ENCODE data around the gene LIAS.
"Not testable (repeated sequence)": the region's sequence is repeated elsewhere in the genome, so short reads cannot be mapped to it uniquely, and the experiment has no call there.

LIAS gene

GRCh38 chr4:39502019-39502663 lies 43.3 kb downstream of the LIAS start:
- FAIRE-seq: peak; percentile 49

GRCh38 chr4:39502664-39503035 lies 43.8 kb downstream of the LIAS start:
- FAIRE-seq: not testable (repeated sequence)

GRCh38 chr4:39504538-39504937 lies 45.7 kb downstream of the LIAS start:
- FAIRE-seq: no peak

GRCh38 chr4:39505581-39505980 lies 46.7 kb downstream of the LIAS start:
- FAIRE-seq: no peak

GRCh38 chr4:39510348-39510929 lies 51.6 kb downstream of the LIAS start:
- no peak for FAIRE-seq

GRCh38 chr4:39514266-39514665 lies 55.4 kb downstream of the LIAS start:
- not testable (repeated sequence) for FAIRE-seq

GRCh38 chr4:39514888-39515401 lies 56.1 kb downstream of the LIAS start:
- FAIRE-seq: peak; percentile 100

GRCh38 chr4:39515669-39516401 lies 57.0 kb downstream of the LIAS start:
- FAIRE-seq: not testable (repeated sequence)

GRCh38 chr4:39516407-39516966 lies 57.6 kb downstream of the LIAS start:
- FAIRE-seq: no peak

GRCh38 chr4:39518484-39518883 lies 59.6 kb downstream of the LIAS start:
- no peak for FAIRE-seq

- no peak for FAIRE-seq
Observed at GRCh38 chr4:39521253-39521919, 62.5 kb downstream of the LIAS start.

- FAIRE-seq: no peak
Observed at GRCh38 chr4:39522068-39522467, 63.2 kb downstream of the LIAS start.

GRCh38 chr4:39524161-39524957 lies 65.5 kb downstream of the LIAS start:
- FAIRE-seq: no peak

- FAIRE-seq: no peak
Observed at GRCh38 chr4:39525822-39526690, 67.2 kb downstream of the LIAS start.

- FAIRE-seq: no peak
Observed at GRCh38 chr4:39526765-39527295, 68.0 kb downstream of the LIAS start.

GRCh38 chr4:39527296-39528060 lies 68.6 kb downstream of the LIAS start, which contains the start of gene UGDH:
Gene UGDH, minus strand, starts transcription at chr4:39527439. Its CDS starts 5,927 bp downstream, at chr4:39521512.
- FAIRE-seq: no peak

GRCh38 chr4:39528061-39528465 lies 69.2 kb downstream of the LIAS start:
- FAIRE-seq: no peak
